ENCODE data around the gene GALNT11. TPM values are rescaled to one million over a fixed set of nuclear protein-coding genes. Genes with fewer than 3 reads are reported as not detected.

Gene GALNT11
- polyA plus RNA-seq (2011; rRNA removed) (40.2 and 44.3 TPM in 2 replicates), polyA plus RNA-seq (2017; fragmentation: RNase III; extraction: RNeasy Plus Mini Kit Qiagen cat#74134 plus additional on column Dnase treatment) (24.6 to 27.4 TPM (median 25.7 TPM) in 3 replicates), polyA minus RNA-seq (2011; rRNA and poly(A)+ RNA removed) (15.0 and 16.3 TPM in 2 replicates)
- polyA plus RNA-seq (2012; cell fraction: cytosol; rRNA removed), result 28.2 and 30.2 TPM in 2 replicates
- polyA plus RNA-seq (2012; cell fraction: nucleus; rRNA removed), result 17.6 and 31.1 TPM in 2 replicates

DNA sequence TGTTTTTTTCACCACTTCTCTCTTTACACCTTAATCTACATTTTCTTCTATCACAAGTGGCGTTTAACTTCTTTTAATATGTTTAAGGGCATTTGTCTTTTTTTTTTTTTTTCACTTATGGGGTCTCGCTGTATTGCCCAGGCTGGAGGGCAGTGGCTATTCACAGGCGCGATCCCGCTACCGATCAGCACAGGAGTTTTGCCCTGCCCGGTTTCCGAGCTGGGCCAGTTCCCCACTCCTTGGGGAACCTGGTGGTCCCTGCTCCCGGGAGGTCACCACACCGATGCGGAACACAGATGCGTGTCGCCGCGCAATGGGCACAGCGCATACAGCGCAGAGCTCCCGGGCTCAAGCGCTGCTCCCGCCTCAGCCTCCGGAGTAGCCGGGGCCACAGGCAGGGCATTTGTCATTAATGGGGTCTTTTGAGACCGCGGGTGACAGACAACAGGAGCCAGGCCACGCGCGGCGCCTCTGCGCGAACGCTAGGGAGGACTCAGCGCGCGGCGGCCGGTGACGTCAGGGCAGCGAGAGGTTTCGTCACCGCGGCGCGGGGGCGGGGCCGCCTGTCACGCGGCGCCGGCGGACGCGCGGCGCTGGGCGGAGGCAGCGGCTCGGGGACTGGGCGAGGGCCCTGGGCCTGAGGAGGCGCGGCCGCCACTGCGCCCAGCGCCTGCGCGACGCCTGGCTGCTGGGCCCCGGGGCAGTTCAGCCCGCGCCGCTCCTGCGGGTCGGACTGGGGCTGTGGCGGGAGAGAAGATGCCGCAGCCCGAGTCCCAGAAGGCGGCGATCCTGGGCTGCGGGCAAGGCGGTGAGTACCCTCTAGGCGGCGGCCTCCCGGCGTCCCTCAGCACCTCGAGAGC lies at the start of gene GALNT11:
GALNT11 (plus strand) TSS at position 598 of the 860 bp plus-strand sequence. CDS start 68,554 bp downstream, outside the sequence.
- no peaks in the 10 kb centered on the region for H3K9me3 ChIP-seq
- FAIRE-seq (no peak), ATAC-seq (peak; percentile 98), DNase-seq (ENCODE audit: low read depth in 1 of 2, low spot score in 1 of 2) (peak; percentile 77 to 83)
- ChIA-PET CTCF (interaction anchor here (0.6 to 1.8 kb wide), 6 partner anchors 10 to 653 kb away, joined by 3 to 5 read pairs (median 4); no protein-coding TSS in a partner anchor), POLR2A (no interaction called here)
- H3K4me1 ChIP-seq, result peaks cover 9% of the 10 kb centered on the region; the same call in 1 of the 3 replicates
- H3K4me2 ChIP-seq, result peak within 1 kb of the TSS; percentile 95
- peak within 1 kb of the TSS; percentile 69 for H3K4me3 ChIP-seq
- WGBS (ENCODE audit: missing lambda C conversion rate), result 9% methylated on average over 32 of the region's 84 CpGs
- H3K27ac ChIP-seq, result peak within 1 kb of the TSS; percentile 85 to 98
- TF ChIP-seq HOXB5 (CRISPR knock-in tag; IDR thresholded peaks at IDR 0.05) (no peak), SREBF2 (IDR thresholded peaks at IDR 0.05) (no peak), BHLHE40 (IDR thresholded peaks at IDR 0.05; ENCODE audit: low read depth, low read length) (no peak), EHF (CRISPR knock-in tag; IDR thresholded peaks at IDR 0.05) (no peak), TFCP2L1 (CRISPR knock-in tag; IDR thresholded peaks at IDR 0.05) (no peak), EP300 (IDR thresholded peaks at IDR 0.05) (no peak), HEYL (CRISPR knock-in tag; IDR thresholded peaks at IDR 0.05) (no peak), HDAC2 (IDR thresholded peaks at IDR 0.05) (peak; percentile 77), USF2 (IDR thresholded peaks at IDR 0.05) (no peak), KDM5A (IDR thresholded peaks at IDR 0.05) (no peak), FOSL2 (IDR thresholded peaks at IDR 0.05) (no peak), FOSL2 (CRISPR knock-in tag; IDR thresholded peaks at IDR 0.05) (peak; percentile 63), FOXS1 (CRISPR knock-in tag; IDR thresholded peaks at IDR 0.05) (no peak), CHD2 (IDR thresholded peaks at IDR 0.05; ENCODE audit: low read length, partially characterized antibody) (no peak), RFX5 (IDR thresholded peaks at IDR 0.05) (no peak), NR3C1 (IDR thresholded peaks at IDR 0.05) (no peak), BCL3 (IDR thresholded peaks at IDR 0.05) (peak; percentile 86; the same call in 2 of the 3 replicates), CTCF (IDR thresholded peaks at IDR 0.05) (peak; percentile 31; the same call in 1 of the 3 replicates), PHF8 (IDR thresholded peaks at IDR 0.05; ENCODE audit: borderline replicate concordance, low read depth) (peak; percentile 85), NFE2L2 (conservative IDR thresholded peaks at IDR 0.05; ENCODE audit: low read length) (no peak), CHD4 (IDR thresholded peaks at IDR 0.05; ENCODE audit: borderline replicate concordance) (0 out of 2 replicates have a peak, but pooled peaks have one; percentile 60), POLR2A (IDR thresholded peaks at IDR 0.05; ENCODE audit: low read length) (peak; percentile 79), CEBPB (IDR thresholded peaks at IDR 0.05) (peak; percentile 62; a peak in 2 of 4 replicates), EHMT2 (IDR thresholded peaks at IDR 0.05; ENCODE audit: low read depth) (no peak), CBX2 (IDR thresholded peaks at IDR 0.05; ENCODE audit: borderline replicate concordance, low read depth) (no peak), MAZ (IDR thresholded peaks at IDR 0.05; ENCODE audit: borderline replicate concordance, low read depth, low read length) (no peak), HOXB13 (CRISPR knock-in tag; IDR thresholded peaks at IDR 0.05; ENCODE audit: low read depth) (no peak), JUNB (IDR thresholded peaks at IDR 0.05) (no peak), NPAS2 (CRISPR knock-in tag; IDR thresholded peaks at IDR 0.05; ENCODE audit: borderline replicate concordance) (peak; percentile 88)
- TF ChIP-seq, protein P1, sequence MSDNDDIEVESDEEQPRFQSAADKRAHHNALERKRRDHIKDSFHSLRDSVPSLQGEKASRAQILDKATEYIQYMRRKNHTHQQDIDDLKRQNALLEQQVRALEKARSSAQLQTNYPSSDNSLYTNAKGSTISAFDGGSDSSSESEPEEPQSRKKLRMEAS (IDR thresholded peaks at IDR 0.05), result peak; percentile 73
- TF ChIP-seq, protein P2, sequence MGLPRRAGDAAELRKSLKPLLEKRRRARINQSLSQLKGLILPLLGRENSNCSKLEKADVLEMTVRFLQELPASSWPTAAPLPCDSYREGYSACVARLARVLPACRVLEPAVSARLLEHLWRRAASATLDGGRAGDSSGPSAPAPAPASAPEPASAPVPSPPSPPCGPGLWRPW (IDR thresholded peaks at IDR 0.05), result no peak
- TF ChIP-seq, protein P3, sequence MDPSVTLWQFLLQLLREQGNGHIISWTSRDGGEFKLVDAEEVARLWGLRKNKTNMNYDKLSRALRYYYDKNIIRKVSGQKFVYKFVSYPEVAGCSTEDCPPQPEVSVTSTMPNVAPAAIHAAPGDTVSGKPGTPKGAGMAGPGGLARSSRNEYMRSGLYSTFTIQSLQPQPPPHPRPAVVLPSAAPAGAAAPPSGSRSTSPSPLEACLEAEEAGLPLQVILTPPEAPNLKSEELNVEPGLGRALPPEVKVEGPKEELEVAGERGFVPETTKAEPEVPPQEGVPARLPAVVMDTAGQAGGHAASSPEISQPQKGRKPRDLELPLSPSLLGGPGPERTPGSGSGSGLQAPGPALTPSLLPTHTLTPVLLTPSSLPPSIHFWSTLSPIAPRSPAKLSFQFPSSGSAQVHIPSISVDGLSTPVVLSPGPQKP (IDR thresholded peaks at IDR 0.05; ENCODE audit: low read depth, low read length), result no peak
- TF ChIP-seq, protein P4, sequence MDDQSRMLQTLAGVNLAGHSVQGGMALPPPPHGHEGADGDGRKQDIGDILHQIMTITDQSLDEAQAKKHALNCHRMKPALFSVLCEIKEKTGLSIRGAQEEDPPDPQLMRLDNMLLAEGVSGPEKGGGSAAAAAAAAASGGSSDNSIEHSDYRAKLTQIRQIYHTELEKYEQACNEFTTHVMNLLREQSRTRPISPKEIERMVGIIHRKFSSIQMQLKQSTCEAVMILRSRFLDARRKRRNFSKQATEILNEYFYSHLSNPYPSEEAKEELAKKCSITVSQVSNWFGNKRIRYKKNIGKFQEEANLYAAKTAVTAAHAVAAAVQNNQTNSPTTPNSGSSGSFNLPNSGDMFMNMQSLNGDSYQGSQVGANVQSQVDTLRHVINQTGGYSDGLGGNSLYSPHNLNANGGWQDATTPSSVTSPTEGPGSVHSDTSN (IDR thresholded peaks at IDR 0.05), result no peak
- TF ChIP-seq, protein P5, sequence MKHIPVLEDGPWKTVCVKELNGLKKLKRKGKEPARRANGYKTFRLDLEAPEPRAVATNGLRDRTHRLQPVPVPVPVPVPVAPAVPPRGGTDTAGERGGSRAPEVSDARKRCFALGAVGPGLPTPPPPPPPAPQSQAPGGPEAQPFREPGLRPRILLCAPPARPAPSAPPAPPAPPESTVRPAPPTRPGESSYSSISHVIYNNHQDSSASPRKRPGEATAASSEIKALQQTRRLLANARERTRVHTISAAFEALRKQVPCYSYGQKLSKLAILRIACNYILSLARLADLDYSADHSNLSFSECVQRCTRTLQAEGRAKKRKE (CRISPR knock-in tag; IDR thresholded peaks at IDR 0.05; ENCODE audit: low read depth), result peak; percentile 8; the same call in 1 of the 2 replicates

All from A549 (cell line).